CD4-positive, alpha-beta T cell treated with Interferon alpha-2 for 1 hour (primary cell): ENCODE data around the gene PRKAG2.
"Not testable (repeated sequence)": the region's sequence is repeated elsewhere in the genome, so short reads cannot be mapped to it uniquely, and the experiment has no call there.

Experiments used
- DNase-seq, 2 donors: peaks; one replicate each; pipeline ENCODE4 v3.0.0-alpha.2; 2020 to 2022

PRKAG2 gene

DNA sequence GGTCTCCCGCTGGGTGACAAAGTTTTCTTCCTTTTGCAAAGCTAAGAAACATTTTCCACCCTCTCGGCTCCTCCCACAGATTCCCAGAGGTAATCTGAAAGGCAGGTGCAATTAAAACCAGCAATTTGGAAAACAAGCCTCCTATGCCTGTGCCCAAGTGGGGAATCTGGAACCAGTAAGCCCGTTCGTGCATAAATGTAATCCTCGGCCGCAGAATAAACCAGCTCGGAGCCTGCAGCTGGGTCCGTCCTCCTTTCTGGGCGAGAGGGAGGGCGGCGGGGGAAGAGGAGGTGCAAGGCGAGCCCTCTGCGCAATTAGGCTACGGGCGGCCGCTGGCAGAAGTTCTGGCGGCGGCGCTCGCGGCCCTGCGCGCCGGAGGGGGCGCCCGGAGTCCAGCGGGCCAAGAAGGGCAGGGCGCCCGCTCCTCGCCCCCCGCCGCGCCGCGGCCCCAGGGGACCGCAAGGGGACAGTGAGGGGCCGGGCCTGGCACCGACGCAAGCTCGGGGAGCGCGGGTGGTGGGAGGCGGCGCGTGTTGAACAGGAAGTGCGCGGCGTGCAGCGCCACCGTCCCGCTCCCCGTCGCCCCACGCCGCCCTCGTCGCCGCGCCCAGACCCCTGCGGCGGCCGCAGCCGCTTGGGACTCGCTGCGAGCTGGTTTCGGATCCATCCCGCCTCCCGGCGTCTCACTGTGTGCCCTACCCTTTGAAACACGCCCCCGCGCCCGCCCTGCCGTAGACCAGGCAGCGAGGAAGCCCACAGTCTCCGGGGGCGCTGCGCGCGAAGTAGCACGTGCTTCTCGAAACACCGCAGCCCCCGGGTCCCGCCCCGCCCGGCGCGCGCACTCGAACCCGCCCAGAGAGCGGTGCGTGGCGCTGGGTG, at the start of gene PRKAG2:
Gene PRKAG2, minus strand, starts transcription at position 217 of the 879 bp plus-strand sequence. CDS start 495 bp downstream, outside the sequence.
- peak; percentile 66 to 79 for DNase-seq

DNA sequence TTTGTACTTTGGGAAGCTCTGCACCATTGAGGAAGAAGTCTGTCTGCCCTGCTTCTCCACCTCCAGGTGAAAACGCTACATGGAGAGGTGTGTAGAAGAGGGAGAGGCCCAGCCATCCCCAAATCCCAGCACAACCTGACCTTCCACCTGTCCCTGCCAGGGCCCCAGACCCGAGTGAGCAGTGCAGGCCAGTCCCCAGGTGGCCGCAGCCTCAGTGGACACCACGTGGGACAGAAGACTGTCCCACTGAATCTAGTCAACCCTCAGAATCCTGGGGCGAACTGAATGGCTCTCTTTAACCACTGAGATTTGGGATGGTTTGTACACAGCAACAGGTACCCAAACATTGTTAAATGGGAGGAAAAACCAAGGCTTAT, 49.4 kb upstream of the PRKAG2 start:
- no peak for DNase-seq

DNA sequence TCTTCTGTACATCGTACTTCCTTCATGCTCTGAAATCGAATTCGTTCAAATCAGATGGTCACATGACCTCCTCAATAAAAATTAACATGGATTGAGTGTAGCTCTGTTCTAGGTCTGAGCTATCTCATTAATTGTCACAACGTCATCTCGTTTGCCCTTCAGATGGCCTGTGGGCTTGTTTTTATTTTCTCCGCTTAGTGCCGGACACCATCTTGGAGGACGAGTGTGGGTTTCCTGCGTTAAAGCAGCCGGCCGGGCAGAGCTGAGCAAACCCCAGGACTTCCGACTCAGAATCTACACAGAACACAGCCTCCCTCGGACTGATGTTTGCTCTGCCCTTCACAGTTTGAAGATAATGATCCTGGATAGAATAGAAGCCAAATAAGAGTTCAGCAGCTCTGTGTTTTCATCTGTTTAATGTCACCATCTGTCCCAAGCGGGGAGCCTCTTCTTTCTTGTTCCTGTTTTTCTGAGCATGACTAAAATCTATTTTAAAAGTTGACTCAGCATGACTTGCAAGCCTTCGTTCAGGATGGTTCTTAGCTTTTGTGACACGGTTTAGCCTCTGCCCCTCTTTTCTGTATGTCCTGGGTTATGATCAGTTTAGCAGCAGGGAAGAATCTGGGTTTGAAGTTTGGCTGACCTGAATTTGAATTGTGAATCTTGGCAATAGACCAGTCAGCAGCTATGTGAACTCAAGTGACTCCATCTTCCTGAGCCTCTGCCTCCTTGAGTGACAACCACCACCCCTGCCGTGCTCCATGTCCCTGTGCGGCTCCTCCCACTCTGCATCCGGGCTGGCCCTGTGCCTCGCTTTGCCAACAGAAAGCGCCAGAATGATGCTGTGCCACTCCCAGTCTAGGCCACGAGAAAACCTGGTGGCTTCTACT, 48.8 kb upstream of the PRKAG2 start:
- peak in 1 of 2 donors; percentile 33 for DNase-seq

DNA sequence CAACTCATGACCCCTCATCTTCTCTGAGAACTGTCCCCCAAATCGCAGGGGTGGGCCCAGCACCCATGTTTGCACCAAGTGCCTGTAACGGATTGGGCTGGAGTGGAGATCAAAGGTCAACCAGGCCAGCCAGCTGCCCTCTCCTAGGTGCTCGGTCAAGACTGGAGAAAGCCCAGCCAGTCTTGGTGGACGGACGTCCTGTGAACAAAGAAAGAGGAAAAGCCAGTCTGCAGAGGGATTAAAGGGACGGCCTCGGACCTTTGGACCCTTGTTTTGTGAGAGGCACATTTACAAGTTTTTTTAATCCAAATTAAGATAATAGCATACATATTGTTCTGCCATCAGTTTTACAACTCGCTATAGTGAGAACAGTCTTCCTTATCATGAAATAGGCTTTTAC, 47.6 kb upstream of the PRKAG2 start:
- DNase-seq: no peak

DNA sequence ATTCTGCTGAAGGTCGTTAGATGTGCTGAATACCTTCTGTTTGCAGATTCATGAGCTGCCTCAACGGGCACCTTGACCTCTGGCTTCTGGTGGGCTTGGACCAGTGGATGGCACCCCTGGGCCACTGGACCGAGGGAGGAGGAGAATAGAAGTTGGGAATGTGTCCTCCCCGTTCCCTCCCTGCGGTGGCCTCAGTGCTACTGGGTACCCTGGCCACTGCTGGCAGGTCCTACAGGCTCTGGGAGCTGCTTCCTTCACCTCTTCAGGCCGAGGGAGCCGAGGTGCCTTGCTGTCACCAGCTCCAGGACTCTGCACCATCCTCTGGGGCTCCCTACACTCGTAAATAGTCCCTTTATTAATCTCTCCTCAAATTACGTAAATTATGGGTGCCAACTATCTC, 47.1 kb upstream of the PRKAG2 start:
- DNase-seq: no peak

DNA sequence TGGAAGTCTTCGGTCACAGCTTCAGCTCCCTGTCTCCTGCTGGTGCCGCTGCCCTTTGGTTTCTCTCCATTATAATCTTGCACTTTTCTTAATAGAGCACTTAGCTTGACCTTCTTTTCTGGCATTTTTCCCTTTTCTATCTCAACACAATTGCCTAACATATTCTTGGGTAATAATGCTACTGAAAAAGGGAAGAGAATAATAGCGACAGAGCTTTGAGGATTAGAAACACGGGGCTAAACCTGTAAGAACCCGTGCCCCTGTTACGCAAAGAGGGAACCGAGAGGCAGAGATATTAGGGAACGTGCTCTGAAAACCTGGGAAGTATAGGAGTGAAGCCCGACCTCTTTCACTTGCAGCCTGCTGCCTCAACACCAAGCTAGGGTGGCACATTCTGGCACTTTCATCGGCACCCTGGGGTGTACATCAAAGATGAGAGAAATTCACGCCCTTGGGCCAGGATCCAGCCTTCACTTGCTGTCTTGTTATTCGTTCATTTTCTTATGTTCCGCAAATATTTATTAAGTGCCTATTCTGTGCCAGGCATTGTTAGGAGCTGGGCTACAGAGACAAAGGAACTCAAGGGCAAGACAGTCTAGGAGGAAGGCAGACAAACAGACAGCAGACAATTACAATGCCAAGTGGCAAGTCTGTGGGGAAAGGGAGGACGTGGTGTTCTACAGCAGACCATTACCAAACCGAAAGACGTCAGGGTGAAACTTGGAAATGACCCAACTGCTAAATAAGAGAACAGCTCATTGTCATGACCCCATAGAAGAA, 46.4 kb upstream of the PRKAG2 start:
- peak in 1 of 2 donors; percentile 44 for DNase-seq

DNA sequence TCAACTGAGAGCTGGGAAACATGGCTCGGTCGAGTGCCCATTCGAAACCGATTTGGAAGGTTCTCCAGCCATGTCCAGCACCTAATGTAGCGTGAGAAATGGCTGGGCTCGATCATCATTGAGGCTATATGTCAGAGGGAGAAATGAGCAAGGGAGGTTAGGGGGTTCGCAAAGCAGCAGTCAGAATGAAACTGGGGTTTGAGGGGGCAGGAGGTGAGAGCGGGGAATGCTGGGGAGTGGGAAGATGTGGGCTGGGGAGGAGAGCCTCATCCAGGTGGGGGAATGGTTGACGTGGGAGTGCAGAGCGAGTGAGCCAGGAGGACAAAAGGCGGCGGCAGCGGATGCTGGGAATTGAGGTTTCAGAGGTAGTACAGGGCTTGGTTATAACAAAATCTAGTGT, 44.5 kb upstream of the PRKAG2 start:
- no peak for DNase-seq

DNA sequence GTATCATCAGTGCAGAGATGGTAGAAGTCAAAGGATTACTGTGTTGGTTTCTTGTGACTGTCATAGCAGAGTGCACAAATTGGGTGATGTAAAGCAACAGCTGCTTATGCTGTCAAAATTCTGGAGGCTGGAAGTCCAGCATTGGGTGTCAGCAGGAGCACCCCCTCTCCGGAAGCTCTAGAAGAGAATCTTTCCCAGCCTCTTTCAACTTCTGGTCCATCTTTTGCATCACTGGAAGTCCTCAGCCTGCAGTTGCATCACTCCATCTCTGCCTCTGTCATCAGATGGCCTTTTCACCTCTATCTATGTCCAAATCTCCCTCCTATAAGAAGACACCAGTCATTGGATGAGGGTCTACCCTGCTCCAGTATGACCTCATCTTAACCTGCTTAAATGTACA, 43.6 kb upstream of the PRKAG2 start:
- peak in 1 of 2 donors; percentile 35 for DNase-seq

DNA sequence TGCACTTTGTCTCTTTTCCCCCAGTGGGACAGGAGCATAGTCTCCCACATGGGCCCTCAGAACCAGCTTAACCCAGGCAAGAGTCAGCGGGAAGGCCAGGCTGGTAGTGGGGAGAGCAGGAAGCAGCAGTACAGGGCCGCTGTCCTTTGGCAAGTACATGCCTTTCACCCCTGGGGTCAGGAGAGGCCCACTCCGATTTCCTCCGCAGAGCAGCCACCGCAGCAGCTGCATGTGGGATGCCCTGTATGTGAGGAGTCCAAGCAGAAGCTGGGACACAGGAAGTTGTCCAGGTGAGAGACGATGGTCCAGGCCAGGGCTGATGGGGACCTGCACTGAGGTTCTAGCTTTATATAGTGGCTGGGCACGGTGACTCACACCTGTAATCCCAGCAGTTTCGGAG, 42.7 kb upstream of the PRKAG2 start:
- no peak for DNase-seq

DNA sequence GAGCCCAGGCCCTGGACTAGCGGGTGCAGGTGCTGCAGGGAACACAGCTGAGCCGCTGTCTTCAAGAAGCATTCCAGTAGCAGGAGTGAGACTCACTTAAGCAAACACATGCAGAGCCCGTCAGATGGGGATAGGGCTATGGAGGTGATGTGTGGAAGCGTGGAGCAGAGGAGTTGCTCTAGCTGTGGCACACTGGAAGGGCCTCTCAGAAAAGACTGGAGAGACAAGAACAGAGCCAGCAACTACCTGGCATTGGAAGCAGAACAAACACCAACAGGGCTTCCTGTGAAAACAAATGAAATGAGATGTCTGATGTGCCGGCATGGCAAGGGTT, 41.6 kb upstream of the PRKAG2 start:
- DNase-seq: no peak

DNA sequence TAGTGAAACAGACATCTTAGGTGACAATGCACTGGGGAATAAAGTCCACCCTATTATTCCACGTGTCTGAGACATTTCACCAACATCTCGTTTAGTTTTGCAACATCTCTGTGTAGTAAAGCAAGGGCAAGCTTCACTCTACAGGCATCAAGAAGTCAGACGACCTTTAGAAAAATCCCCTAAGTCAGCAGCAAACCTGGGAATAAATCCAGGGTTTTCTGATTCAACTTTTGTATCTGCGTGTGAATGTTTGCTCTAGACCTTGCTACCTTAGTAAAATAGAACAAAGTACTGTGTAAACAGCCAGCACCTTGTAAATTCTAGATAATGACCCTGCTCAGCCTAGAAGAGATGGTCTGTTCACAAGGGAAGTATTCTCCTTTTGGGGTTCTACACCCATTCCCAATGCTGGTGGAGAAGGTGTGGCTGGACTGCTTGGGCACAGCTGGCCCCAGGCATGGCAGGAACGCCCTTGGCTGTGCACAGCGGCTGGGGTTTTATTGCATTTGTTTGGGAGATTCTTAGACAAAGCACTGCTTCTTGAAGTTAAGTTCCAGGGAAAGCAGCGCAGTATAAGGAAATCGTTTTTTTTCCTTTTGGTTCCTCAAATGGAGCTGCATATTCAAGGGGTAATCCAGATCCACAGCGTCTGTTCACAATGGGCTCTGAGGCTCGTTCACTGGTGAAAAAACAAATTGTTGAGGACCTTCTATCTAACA, 41.0 kb upstream of the PRKAG2 start:
- DNase-seq: no peak

DNA sequence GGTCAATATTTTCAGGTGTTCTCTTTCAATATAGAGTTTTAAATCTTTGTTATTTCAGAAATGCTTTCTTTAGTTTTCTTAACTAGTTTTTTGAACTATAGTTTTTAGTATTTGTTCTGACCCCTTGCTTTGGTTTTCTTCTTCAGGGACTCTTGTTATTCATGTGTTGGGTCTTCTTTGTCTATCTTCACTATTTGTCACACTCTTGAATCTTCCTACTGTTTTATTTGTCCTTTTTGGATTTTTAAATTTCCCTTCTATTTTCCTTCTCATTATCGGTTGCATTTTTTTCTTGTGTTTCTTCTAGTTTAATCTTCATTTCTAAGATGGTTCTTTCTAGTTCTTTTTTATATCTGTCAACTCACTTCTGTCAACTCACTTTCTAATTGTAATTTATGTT, 37.1 kb upstream of the PRKAG2 start:
- DNase-seq: no peak

DNA sequence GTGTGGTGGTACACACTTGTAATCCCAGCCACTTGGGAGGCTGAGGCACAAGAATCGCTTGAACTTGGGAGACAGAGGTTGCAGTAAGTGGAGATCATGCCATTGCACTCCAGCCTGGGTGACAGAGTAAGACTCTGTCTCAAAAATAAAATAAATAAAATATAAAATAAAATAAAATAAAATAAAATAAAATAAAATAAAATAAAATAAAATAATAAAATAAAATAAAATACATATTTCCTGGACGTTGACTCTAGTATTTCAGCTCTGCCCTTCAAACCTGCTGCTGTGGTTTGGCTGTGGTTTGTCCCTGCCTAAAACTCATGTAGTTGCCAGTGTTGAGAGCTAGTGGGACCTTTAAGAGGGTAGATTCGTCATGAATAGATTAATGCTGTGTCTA, 33.7 kb upstream of the PRKAG2 start:
- DNase-seq: not testable (repeated sequence)

DNA sequence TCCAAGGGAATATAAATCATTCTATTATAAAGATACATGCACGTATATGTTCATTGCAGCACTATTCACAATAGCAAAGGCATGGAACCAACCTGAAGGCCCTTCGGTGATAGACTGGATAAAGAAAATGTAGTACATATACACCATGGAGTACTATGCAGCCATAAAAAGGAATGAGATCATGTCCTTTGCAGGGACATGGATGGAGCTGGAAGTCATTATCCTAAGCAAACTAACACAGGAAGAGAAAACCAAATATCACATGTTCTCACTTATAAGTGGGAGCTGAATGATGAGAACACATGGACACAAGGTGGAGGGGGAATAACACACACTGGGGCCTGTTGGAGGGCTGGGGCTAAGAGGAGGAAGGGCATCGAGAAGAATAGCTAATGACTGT, 30.2 kb upstream of the PRKAG2 start:
- not testable (repeated sequence) for DNase-seq

DNA sequence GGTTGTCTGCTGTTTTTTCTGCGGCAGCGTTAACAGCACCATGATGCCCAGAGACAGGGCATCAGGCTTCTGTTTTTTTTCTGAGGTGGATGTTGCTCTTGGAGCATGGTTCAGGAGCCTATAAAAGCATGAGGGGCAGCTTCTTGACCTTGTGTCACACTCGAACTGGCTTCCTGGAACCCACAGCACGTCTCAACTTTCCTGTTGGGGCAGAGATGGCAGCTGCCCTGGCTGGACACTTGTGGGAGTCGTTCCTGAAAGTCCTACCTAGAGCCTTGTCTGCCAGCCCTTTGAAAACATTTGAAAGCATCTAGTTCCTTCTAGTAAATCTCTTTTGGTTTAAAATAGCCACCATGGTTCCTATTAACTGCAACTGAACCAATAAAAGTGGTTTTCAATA, 28.9 kb upstream of the PRKAG2 start:
- DNase-seq: no peak

DNA sequence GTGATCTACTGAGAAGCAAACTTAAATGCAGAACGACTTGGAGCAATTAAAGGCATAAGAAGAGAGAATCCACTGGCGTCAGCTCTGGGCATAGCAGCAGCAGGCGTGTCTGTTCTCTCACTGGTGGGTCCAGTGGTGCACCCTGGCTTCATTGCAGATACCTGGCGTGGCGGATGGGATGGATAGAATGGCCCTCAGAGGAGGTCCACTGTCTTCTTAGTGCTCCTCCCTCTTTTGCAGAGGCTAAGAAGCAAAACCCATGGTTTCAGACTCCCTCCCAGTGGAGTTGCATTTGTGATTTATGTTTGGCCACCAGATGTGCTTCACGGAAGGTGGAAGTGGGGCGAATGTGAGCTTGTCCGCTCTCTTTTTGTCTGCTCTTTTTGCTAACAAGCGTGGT, 28.4 kb upstream of the PRKAG2 start:
- DNase-seq: no peak

DNA sequence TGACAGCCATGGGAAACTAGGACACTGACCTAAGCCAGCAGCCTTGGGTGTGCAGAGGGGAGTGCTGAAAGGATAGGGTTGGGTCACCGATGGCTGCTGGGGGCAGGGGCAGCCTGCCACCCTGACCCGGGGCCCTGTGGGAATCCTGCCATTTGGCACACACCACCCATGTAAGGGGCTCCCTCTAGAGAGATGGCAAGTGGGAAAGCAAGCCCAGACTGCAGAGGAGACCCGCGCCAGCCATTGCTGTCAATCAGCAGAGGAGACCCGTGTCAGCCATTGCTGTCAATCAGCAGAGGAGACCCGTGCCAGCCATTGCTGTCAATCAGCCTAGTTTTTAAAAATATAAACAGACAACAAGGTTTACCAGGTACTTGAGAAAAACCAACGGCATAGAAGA, 27.4 kb upstream of the PRKAG2 start:
- no peak for DNase-seq

DNA sequence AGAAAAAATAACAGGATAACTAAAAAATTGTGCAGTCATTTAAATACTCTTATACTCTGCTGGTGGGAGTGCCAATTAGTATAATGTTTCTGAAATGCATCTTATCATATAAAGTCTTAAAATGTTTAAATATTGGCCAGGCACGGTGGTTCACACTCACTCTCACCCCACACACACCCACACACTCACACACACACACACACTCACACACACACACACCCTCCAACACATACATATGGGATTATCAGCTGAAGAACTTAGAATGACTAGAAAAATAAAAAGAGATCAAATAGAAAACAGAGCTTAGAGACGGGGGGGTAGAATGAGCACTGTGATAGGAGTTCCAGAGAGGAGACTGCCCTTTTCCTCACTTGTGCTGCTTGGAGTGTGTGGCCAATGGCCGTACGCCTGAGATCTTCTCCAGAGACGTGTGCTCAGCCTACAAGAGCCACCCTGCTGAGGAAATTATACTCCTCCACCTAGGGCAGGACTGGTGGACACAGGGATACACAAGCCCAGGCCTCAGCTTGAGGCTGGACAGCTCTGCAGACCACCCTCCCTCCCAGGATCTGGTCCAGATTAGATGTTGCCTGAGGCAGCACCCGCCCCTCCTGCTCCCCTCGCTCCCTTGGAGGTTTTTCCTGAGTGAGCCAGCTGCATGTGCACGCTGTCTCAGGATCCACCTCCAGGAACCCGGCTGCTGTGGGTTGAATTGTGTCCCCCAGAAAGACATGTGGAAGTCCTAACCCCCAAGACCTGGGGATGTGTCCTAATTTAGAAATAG, 26.5 kb upstream of the PRKAG2 start:
- DNase-seq: no peak

DNA sequence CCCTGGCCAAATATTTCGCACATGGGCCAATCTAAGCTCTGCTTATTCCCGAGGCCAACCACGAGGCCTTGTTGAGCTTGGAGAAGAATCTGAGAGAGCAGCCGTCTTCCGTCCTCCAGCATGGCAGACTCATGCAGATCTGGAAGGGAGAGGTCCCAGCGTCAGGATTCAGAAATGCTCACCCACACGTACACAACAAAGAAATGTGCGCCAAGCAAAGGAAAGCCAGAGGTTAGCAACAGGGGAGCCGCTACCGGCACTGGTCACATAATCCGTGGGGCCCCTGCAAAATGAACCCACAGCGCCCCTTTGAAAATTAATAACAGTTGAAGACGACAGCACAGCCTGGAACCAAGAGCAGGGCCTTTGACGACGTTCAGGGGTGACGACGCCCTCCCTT, 25.4 kb upstream of the PRKAG2 start:
- no peak for DNase-seq

DNA sequence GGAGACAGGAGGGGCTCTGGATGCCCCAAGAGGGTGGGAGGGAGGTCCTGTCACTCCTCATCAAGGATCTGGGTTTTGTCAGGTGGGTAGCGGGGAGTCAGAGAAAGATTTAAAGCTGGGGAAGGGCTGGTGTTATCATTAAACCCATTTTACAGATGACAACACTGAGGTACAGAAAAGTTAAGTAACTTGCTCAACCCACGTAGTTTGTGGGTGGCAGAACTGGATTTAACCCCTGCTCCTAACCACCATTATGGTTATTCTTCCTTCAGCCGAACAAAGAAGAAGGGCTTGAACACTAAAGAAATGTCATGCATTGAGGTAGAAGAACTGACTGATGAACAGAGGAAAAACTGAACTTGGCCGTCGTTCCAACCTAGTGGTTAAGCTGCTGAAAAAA, 24.9 kb upstream of the PRKAG2 start:
- DNase-seq: no peak

DNA sequence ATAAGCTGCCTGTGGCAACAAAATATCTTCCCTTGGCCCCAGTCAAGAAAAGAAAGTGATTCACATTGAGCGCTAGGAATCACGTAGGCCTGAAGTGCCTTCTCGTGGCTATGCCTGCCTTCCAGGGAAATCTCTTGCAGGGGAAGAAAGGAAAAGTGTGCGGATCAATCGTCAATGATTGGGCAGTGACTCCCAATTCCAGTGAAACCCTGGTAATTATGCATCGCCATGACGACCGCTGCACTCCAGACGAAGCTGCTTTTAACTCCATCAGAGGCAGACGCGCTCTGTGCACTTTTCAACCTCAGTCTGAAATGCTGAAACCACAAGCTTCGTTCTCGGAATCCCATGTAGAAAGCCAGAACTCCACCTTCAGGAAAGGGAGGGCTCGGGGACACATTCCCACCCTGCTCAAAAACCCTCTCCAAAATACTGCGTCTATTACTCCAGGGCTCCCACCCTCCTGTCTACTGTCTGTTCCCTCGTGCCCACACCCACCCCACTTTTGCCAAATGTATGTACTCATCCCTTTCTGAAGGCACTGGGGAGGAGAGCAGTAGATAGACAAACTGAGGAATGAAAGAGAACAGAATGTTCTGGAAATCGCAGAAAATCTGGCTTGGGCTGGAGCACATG, 24.2 kb upstream of the PRKAG2 start:
- no peak for DNase-seq
